ENCODE results near the gene CELF4. TPM values are rescaled to one million over a fixed set of nuclear protein-coding genes. Genes with fewer than 3 reads are reported as not detected.

The CELF4 gene
- total RNA-seq, 1 experiment from 2014 or later: not detected

- Histone ChIP-seq H3K27ac (ENCODE audit: low read length) (no peak overlapping the region), H3K27me3 (ENCODE audit: control insufficient read depth, insufficient read depth, low read length) (no peaks in the 10 kb centered on the region; the same call in 1 of the 2 replicates), H3K36me3 (ENCODE audit: control insufficient read depth, insufficient read depth, low read length) (no peaks in the 10 kb centered on the region), H3K4me3 (ENCODE audit: low read depth in 2 of 2, low read length in 2 of 2) (no peak overlapping the region), H3K4me1 (ENCODE audit: control insufficient read depth, insufficient read depth, low read length) (no peaks in the 10 kb centered on the region), H3K9me3 (ENCODE audit: control insufficient read depth, insufficient read depth, low read depth, low read length) (no peaks in the 10 kb centered on the region)
- ChIA-PET CTCF (no interaction called here), POLR2A (no interaction called here)
- ATAC-seq (no peak), DNase-seq (ENCODE audit: low read depth, low spot score) (no peak)
- in situ Hi-C loops (cut with HindIII; ENCODE audit: low pct_unique_long_range_greater_than_20kb, low sequenced_read_pairs) (no loop called here), intact Hi-C loops (cut with micrococcal nuclease; ENCODE audit: unreplicated experiment) (no loop called here)
- no peak for TF ChIP-seq POLR2AphosphoS5 (IDR thresholded peaks at IDR 0.05; ENCODE audit: low read depth, low read length)
- no peak for TF ChIP-seq REST (IDR thresholded peaks at IDR 0.05; ENCODE audit: insufficient read depth in 1 of 2, low read depth in 2 of 2, low read length in 1 of 2)
- TF ChIP-seq SIN3A (IDR thresholded peaks at IDR 0.05; ENCODE audit: borderline replicate concordance, insufficient read depth, low read depth, low read length): no peak
- TF ChIP-seq, protein P1, sequence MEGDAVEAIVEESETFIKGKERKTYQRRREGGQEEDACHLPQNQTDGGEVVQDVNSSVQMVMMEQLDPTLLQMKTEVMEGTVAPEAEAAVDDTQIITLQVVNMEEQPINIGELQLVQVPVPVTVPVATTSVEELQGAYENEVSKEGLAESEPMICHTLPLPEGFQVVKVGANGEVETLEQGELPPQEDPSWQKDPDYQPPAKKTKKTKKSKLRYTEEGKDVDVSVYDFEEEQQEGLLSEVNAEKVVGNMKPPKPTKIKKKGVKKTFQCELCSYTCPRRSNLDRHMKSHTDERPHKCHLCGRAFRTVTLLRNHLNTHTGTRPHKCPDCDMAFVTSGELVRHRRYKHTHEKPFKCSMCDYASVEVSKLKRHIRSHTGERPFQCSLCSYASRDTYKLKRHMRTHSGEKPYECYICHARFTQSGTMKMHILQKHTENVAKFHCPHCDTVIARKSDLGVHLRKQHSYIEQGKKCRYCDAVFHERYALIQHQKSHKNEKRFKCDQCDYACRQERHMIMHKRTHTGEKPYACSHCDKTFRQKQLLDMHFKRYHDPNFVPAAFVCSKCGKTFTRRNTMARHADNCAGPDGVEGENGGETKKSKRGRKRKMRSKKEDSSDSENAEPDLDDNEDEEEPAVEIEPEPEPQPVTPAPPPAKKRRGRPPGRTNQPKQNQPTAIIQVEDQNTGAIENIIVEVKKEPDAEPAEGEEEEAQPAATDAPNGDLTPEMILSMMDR (IDR thresholded peaks at IDR 0.05): no peak
- TF ChIP-seq TCF7L2 (IDR thresholded peaks at IDR 0.05; ENCODE audit: low read depth, low read length): no peak
- BruUV-seq (replicated peaks): no TSS peak
Measured at GRCh38 chr18:37435996-37436395, 129.6 kb downstream of the CELF4 start.

DNA sequence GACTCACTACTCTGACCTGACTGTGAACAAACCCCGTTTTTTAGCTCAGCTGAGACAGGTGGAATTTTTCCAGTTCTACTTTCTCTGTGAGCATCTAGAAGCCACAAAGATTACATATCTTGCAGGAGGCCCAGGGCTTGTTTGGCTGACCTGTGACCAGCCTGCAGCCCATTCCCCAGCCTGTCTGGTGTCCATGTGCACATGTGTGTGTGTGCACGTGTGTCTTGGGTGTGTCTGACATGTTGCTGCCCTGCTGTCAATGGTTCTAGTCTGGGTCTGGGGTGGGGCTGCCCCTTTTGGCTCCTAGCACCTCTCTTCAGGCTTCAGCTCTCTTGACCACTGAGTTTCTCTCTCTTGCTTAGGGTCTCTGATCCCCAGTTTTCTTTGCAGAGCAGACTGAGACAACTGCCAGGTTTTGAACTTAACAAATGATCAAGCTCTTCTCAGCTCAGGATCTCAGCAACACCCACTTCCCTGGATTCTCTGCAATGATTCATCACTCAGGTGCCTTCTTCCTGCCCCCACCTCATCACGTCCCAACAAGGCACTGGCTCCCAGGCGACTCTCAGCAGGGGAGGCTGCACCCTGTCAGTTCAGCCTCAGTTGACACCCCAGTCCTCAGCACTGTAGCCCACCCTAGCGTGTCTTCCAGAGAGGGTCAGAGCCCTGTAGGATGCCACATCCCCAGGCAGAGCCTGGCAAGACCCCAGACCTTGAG, 130.3 kb downstream of the CELF4 start:
- H3K9me3 ChIP-seq (ENCODE audit: control insufficient read depth, insufficient read depth, low read depth, low read length): no peaks in the 10 kb centered on the region
- no peak overlapping the region for H3K27ac ChIP-seq (ENCODE audit: low read length)
- intact Hi-C loops (cut with micrococcal nuclease; ENCODE audit: unreplicated experiment): no loop called here
- no TSS peak for BruUV-seq (replicated peaks)
- in situ Hi-C loops (cut with HindIII; ENCODE audit: low pct_unique_long_range_greater_than_20kb, low sequenced_read_pairs): no loop called here
- no peak overlapping the region for H3K4me3 ChIP-seq (ENCODE audit: low read depth in 2 of 2, low read length in 2 of 2)
- TF ChIP-seq REST (IDR thresholded peaks at IDR 0.05; ENCODE audit: insufficient read depth in 1 of 2, low read depth in 2 of 2, low read length in 1 of 2) (no peak), TCF7L2 (IDR thresholded peaks at IDR 0.05; ENCODE audit: low read depth, low read length) (no peak), POLR2AphosphoS5 (IDR thresholded peaks at IDR 0.05; ENCODE audit: low read depth, low read length) (no peak), SIN3A (IDR thresholded peaks at IDR 0.05; ENCODE audit: borderline replicate concordance, insufficient read depth, low read depth, low read length) (no peak)
- TF ChIP-seq, protein P1 (IDR thresholded peaks at IDR 0.05): no peak
- ChIA-PET POLR2A (no interaction called here), CTCF (no interaction called here)
- no peaks in the 10 kb centered on the region for H3K36me3 ChIP-seq (ENCODE audit: control insufficient read depth, insufficient read depth, low read length)
- no peaks in the 10 kb centered on the region; the same call in 1 of the 2 replicates for H3K27me3 ChIP-seq (ENCODE audit: control insufficient read depth, insufficient read depth, low read length)
- DNase-seq (ENCODE audit: low read depth, low spot score) (no peak), ATAC-seq (no peak)
- no peaks in the 10 kb centered on the region for H3K4me1 ChIP-seq (ENCODE audit: control insufficient read depth, insufficient read depth, low read length)
